Effector CD8-positive, alpha-beta T cell (primary cell): ENCODE measurements around the gene DDAH2.

Source experiments
- DNase-seq: peaks from one replicate; lab custom pipeline; 2025; lab: John Stamatoyannopoulos, UW

The DDAH2 gene

GRCh38 chr6:31732029-31732428 is 2.9 kb upstream of the DDAH2 start:
- no peak for DNase-seq

- no peak for DNase-seq
These were observed 1.6 kb upstream of the DDAH2 start for GRCh38 chr6:31730631-31731086.

- peak; percentile 67 for DNase-seq
These were observed 1.0 kb upstream of the DDAH2 start for GRCh38 chr6:31729979-31730630.

- DNase-seq, result peak; percentile 63
These were observed 448 bp upstream of the DDAH2 start for GRCh38 chr6:31729515-31729978.

GRCh38 chr6:31727717-31728671 is 1.1 kb downstream of the DDAH2 start:
- no peak for DNase-seq

- no peak for DNase-seq
These were observed 1.9 kb downstream of the DDAH2 start for GRCh38 chr6:31727034-31727716.

GRCh38 chr6:31725502-31726350 is 3.4 kb downstream of the DDAH2 start:
- no peak for DNase-seq

- DNase-seq, result no peak
These were observed 5.0 kb downstream of the DDAH2 start for GRCh38 chr6:31723980-31724691.

GRCh38 chr6:31723245-31723979 is 5.7 kb downstream of the DDAH2 start, which contains the start of gene MPIG6B:
TSS of gene MPIG6B (plus strand) at chr6:31723373. CDS start at chr6:31723384, 11 bp downstream.
- DNase-seq, result no peak

GRCh38 chr6:31722173-31722572 is 6.9 kb downstream of the DDAH2 start:
- DNase-seq, result no peak

GRCh38 chr6:31721351-31722020 is 7.6 kb downstream of the DDAH2 start, which contains the start of gene LY6G6C:
TSS of gene LY6G6C (minus strand) at chr6:31721746. CDS start at chr6:31721679, 67 bp downstream.
- no peak for DNase-seq

- no peak for DNase-seq
These were observed 8.8 kb downstream of the DDAH2 start for GRCh38 chr6:31720196-31720770.

GRCh38 chr6:31719001-31719400 is 10.1 kb downstream of the DDAH2 start:
- no peak for DNase-seq

- no peak for DNase-seq
These were observed 10.8 kb downstream of the DDAH2 start for GRCh38 chr6:31718265-31718664.

- DNase-seq, result no peak
These were observed 11.4 kb downstream of the DDAH2 start for GRCh38 chr6:31717499-31718222.

GRCh38 chr6:31715022-31715958 is 13.8 kb downstream of the DDAH2 start, which contains the start of gene LY6G6D:
TSS of gene LY6G6D (plus strand) at chr6:31715348. CDS start at chr6:31715356, 8 bp downstream.
- DNase-seq, result no peak
